ENCODE measurements around the gene TAF5L.

DNA sequence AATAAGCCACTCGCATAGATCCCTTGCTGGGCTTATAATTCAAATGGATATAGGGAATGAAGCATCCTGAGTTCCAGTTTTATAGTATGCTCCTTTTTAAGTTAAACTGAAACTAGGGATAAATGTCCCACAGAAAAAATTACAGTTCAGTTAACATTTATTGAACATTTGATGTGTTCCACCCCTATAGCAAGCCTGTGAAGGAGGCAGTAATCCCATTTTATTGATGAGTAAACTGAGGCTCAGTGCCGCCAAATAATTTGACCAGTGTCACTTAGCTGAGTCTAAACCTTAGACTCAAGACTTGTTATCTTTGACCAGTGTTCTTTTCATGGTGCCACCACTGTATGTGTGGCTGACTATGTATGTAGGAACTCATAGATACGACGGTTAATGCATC, 22.5 kb upstream of the TAF5L start:
- TF ChIP-seq CTCF (IDR thresholded peaks at IDR 0.05) (no peak), RAD21 (conservative IDR thresholded peaks at IDR 0.05 in 1 of 2, IDR thresholded peaks at IDR 0.05 in 1 of 2) (no peak), SREBF2 (IDR thresholded peaks at IDR 0.05) (no peak), POLR2A (IDR thresholded peaks at IDR 0.05; ENCODE audit: low read length) (no peak), JUN (IDR thresholded peaks at IDR 0.05) (no peak), MYC (IDR thresholded peaks at IDR 0.05; ENCODE audit: borderline replicate concordance, low read length) (no peak), BHLHE40 (IDR thresholded peaks at IDR 0.05; ENCODE audit: low read depth, low read length) (no peak)
- TF ChIP-seq, protein P1, sequence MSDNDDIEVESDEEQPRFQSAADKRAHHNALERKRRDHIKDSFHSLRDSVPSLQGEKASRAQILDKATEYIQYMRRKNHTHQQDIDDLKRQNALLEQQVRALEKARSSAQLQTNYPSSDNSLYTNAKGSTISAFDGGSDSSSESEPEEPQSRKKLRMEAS (IDR thresholded peaks at IDR 0.05): no peak
- TF ChIP-seq, protein P2, sequence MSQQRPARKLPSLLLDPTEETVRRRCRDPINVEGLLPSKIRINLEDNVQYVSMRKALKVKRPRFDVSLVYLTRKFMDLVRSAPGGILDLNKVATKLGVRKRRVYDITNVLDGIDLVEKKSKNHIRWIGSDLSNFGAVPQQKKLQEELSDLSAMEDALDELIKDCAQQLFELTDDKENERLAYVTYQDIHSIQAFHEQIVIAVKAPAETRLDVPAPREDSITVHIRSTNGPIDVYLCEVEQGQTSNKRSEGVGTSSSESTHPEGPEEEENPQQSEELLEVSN (IDR thresholded peaks at IDR 0.05; ENCODE audit: borderline replicate concordance, low read depth): no peak

All from A549 (cell line).